GM18507 (cell line): Measurements from ENCODE around the gene SLC3A2.

Experiments used
- DNase-seq: peaks from one replicate; pipeline ENCODE4 v3.0.0; 2011; ENCODE audit warnings: low read depth; ENCODE audit not compliant: insufficient read length; ENCODE audit errors: extremely low spot score
- FAIRE-seq: peaks from 2 replicates; lab custom pipeline; 2011; peaks lifted over from hg19 to GRCh38; lab: Jason Lieb, UNC

Gene SLC3A2

GRCh38 chr11:62905927-62906531 is 25.3 kb downstream of the SLC3A2 start:
- DNase-seq, result peak; percentile 55
- FAIRE-seq, result peak; percentile 86

GRCh38 chr11:62908468-62909072 is 27.9 kb downstream of the SLC3A2 start:
- FAIRE-seq (no peak), DNase-seq (no peak)

DNA sequence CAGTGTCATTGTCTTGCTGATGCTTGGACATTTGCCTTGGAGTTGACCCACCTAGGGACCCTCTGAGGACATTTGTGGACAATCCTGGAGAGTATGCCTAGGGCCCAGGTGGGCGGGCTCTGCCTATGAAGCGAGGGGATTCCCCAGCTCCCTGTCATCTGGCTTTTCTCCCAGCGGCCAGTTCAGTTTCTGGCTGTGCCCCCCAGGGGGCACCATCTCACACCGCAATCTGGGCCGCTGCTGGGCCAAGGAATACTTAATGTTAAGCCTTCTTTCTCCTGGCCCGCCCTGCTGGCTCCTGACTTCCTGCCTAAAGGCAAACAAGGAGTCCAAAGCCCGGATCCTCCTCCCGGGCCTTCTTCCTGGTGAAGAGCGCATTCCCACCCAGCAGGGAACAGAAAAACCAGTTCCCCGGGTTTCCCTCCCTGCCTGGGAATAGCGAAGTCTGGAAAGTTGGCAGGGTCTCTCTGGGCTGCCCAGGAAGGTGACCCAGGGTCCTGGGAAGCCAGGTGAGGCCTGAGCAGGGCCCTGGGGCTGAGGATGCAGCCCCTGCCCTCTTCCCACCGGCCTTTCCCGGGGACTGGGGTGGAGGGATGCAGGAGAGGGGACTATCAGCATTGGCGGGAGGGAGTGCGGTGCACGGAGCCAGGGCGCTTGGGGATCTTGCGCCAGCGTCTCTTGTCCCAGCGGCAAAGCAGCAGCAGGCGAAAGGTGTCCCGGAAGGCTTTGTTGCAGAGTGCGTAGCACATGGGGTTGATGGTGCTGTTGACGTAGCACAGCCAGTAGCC is 28.6 kb downstream of the SLC3A2 start:
- FAIRE-seq, result no peak

DNA sequence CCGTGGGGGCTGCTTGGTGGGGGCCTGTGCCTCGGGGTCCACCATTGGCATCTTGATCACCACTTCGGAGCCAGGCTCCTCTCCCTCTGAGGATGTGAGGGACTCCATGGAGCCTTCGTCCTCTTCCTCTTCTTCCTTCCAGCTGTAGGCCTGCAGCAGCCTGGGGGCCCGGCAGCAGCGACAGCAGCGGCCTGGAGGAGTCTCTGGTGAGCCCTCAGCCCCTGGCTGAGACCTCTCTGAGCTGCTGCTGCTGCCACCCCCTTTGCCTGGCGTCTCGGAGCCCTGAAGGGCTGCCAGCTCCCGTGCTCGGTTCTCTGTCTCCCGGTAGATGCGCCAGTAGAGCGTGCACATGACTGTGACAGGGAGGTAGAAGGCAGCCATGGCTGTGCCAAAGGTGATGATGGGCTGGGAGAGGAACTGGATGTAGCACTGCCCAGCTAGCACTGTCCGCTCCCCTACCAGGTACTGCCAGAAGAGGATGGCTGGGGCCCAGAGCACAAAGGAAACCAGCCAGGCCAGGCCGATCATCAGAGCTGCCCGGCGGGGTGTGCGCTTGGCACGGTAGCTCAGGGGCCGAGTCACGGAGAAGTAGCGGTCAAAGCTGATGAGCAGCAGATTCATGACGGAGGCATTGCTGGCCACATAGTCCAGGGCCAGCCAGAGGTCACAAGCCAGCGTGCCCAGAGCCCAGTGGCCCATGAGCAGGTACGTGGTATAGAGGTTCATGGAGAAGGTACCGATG is 29.6 kb downstream of the SLC3A2 start:
- no peak for DNase-seq
- FAIRE-seq, result no peak

More for the DNA sequence above, 28.6 kb downstream of the SLC3A2 start:
- no peak for DNase-seq

GRCh38 chr11:62911137-62912130 is 30.7 kb downstream of the SLC3A2 start:
- DNase-seq, result no peak
- no peak for FAIRE-seq

GRCh38 chr11:62912268-62912667 is 31.6 kb downstream of the SLC3A2 start:
- no peak for FAIRE-seq

GRCh38 chr11:62914416-62914815 is 33.7 kb downstream of the SLC3A2 start:
- DNase-seq, result no peak
- FAIRE-seq, result no peak

More at GRCh38 chr11:62912268-62912667, 31.6 kb downstream of the SLC3A2 start:
- DNase-seq, result no peak

DNA sequence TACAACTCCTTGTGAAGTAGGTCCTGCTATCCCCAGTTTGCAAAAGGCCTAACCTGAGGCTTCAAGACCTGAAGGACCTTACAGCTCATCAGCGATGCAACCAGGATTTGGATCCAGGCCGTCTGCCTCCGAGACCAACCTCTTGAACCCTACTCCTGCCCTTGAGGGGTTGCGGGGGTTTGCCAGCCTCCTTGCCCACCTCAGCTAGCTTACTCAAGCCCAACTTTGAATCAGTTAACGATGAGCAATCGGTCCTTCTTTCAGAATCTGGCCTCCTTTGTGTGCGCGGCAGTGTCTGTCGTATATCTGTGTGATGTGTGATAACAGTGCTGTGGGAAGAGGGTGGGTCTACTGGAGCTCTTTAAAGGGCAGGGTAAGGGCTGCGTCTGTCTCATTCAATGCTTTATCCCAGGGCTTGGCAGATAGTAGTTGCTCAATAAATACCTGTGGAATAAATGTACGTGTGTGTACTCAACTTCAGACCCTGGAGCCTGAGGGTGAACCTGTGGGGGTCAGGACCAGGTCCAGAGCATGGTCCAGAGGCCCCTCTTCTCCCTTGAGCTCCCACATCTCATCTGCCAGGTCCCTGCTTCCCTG is 37.3 kb downstream of the SLC3A2 start:
- DNase-seq (no peak), FAIRE-seq (no peak)

DNA sequence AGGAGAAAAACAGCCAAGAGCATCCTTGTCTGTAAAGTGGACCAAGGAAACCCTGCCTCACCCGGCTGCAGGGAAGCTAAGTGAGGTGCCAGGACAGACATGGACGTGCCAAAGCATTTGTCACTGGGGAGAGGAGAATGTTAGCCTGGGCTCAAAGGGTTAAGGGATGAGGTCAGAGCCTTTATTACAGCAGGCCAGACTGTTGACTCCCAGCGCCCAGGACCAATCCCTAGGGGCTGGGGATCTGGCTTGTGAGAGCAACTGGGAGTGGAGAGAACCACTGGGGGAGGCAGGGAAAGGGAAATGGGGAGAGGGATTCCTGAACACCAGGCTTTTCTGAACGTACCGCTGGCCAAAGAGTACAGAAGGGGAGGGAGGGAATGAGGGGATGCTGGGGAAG is 37.8 kb downstream of the SLC3A2 start:
- DNase-seq (no peak), FAIRE-seq (no peak)

DNA sequence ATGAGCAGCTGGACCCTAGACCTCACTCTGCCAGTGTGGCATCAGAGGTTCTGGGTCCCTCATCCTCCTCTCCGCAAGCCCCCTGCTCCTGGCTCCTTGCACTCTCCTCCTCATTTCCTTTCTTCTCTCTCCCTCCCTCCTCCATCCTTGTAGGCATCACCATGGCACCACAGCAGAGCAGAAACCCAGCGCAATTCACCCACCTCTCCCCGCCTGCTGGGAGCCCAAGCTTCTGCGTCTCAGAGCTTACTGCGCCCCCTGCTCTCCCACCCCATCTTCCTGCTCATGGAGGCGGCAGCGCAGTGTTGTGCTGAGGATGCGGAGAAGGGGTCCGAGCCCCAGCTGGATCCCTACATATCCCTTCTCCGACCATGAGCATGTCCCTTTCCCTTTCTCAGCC is 38.8 kb downstream of the SLC3A2 start:
- no peak for DNase-seq

GRCh38 chr11:62919898-62920640 is 39.4 kb downstream of the SLC3A2 start:
- DNase-seq, result no peak
- no peak for FAIRE-seq

More for the DNA sequence above, 38.8 kb downstream of the SLC3A2 start:
- no peak for FAIRE-seq

GRCh38 chr11:62921201-62921572 is 40.5 kb downstream of the SLC3A2 start, which contains the start of gene CHRM1:
Gene CHRM1 (minus strand): TSS chr11:62921363. CDS start chr11:62911100, 10,263 bp downstream.
- FAIRE-seq (no peak), DNase-seq (no peak)

- FAIRE-seq, result no peak
- no peak for DNase-seq
Measured at GRCh38 chr11:62921573-62922188, 41.0 kb downstream of the SLC3A2 start.

DNA sequence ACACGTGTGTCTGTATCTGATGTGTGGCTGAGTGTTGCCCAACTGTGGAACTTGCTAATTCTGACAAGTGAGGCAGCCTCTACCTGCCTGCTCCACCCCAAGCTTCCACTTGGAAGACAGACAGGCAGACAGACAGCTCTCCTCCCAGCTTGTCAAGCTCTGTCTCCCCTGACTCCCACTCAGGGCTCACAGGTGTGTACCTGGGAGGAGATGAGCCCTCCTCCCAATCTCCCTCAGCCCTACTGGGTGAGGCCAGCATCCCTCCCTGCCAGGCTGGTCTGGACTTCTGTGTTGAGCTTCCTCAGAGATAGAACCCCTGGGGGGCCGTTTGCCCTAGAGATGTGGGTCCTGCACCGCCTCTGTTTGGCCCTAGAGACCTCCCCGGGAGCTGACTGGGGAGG is 41.5 kb downstream of the SLC3A2 start:
- FAIRE-seq, result no peak
- no peak for DNase-seq

- no peak for DNase-seq
- no peak for FAIRE-seq
Measured at GRCh38 chr11:62922653-62923431, 42.1 kb downstream of the SLC3A2 start.

DNA sequence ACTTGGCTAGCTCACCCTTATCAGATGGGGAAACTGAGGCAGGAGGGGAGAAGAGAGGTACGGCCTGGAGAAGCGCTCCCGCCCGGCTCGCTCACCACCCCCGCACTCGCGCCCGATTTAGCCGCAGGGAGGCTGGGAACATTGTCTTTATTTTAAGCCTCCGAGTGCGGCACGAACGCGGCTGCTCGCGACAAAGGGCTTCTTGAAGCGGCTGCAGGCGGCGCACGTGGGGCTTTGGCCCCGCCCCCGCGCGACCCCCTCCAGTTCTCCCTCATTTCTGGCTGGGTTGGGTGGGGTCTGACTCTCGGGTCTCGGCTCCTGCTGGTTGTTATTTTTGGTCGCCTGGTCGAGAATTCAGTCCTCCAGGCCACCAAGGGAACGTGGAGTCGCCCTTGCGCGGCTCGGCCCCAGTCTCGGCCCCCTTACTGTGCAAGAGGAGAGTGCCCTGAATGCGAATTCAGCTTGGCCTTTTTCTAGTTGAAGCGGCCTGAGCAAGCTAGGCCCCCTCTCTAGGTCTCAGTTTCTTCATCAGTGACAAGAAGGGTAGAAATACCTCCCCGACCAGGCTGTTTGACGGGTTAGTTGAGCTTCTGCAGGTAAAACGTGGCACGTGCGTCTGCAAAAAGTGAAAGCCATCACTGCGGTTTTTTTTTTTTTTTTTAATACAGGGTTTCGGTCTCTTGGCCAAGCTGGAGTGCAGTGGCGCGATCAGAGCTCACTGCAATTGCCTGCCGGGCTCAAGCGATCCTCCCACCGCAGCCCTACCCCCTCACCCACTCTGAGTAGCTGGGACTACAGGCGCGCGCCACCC is 43.1 kb downstream of the SLC3A2 start:
- peak; percentile 23 for DNase-seq
- FAIRE-seq, result no peak
